Epithelial cell of alveolus of lung (primary cell): ENCODE results near the gene KIF1C. TPM values are rescaled to one million over a fixed set of nuclear protein-coding genes. Genes with fewer than 3 reads are reported as not detected.

Source experiments
- total RNA-seq: library from RNA; depleted of rRNA; stranded (reverse); fragments of >200 nt; gene quantifications from 2 replicates; pipeline ENCODE4 v1.2.1, GENCODE V29; 2015

The KIF1C gene
- total RNA-seq: 28.3 and 33.7 TPM in 2 replicates

GRCh38 chr17:4997302-4998026 is at the start of gene KIF1C, which contains the start of gene INCA1:
Gene KIF1C (plus strand): TSS chr17:4997950. CDS start chr17:5000247, 2,297 bp downstream.
Gene INCA1 (minus strand): TSS chr17:4997522. CDS start chr17:4994437, 3,085 bp downstream.

GRCh38 chr17:4948166-4948930 is 49.4 kb upstream of the KIF1C start, which contains the start of gene PFN1:
Gene PFN1 (minus strand): TSS chr17:4948530. CDS start chr17:4948394, 136 bp downstream.

GRCh38 chr17:4950746-4951204 is 47.0 kb upstream of the KIF1C start, which contains the start of gene ENO3:
Gene ENO3 (plus strand): TSS chr17:4951119. CDS start chr17:4951830, 711 bp downstream.

DNA sequence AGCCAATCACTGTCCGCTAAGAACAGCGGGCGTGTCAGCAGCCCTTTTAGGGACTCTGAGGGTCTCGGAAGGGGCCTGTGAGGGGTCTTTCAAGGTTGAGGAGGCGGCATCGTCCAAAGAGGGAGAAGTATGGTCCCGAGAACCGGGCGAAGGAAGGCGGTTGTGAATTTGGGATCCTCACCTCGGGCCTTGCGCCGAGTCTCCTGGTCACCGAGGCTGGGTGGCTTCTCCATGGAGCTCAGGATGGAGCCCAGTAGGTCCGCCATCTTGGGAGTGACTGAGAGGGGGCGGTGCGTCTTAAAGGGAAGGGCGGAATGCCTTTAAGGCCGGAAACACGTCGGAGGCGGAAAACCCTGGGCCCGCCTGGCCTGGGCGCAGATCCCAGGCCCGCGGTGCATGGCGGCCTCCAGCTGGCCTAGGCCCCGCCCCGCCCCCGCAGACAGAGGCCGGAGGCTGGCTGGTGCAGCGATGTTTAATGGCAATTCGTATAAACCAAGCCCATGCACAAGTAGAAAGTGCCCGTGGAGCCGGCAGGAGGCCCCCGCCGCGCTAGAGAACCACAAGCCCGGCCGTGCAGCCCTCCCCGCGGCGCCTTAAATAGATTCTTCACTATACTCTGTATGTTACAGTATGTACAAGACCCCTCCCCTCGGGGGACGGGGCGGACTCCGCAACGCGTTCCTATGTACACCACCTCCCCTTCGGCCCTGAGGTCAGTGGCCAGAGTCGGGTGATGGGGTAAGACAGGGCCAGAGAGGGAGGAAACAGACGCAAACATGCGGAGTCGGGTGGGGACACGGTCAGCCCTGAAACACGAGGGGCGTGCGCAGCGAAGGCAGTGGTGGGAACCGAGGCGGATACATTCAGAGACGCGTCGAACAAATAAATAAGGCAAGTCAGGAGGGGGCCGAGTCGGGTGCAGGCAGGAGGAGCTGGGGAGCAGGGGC is 29.9 kb upstream of the KIF1C start, which contains the start of gene SPAG7:
Gene SPAG7 (minus strand): TSS at position 279 of the 947 bp plus-strand sequence. CDS start 13 bp downstream, at position 266.

DNA sequence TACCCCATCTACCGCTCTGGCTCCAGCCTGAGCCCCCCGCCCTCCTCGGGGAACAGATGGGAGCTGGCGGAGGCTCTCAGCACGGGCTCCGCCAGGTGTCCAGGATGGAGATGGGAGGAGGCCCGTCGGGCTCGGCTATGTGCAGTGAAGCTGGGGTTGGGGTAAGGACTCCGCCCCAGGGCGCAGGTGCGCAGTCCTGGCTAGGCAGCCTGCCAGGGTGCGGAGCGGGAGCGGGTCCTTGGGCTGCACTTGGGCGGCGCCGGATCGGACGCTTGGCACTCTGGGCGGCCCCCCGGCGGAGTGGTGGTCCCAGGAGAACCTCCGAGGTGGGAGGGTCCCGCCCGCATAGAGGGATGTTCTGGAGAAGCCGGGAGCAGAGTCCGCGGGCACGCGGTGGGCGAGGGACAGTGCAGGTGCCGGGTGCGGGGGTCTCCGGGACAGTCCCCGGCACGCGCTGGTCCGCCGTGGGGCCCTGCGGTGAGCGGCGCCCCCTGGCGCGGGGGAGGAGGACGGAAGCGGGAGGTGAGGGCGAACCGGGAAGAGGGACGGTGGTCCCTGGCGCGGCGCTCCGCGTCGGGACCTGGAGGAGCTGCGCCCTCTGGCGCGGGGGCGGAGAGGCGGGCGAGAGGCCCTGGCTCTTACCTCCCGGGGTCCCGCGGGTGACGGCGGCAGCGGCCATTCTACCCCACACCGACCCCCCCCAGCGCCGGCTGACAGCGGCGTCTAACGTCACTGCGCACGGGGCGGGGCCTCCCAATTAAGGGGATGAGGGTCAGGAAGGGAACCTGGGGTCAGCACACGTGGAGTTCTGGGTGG is 10.6 kb upstream of the KIF1C start, which contains the start of gene CAMTA2:
Gene CAMTA2 (minus strand): TSS at position 725 of the 816 bp plus-strand sequence. CDS start 1,453 bp downstream, outside the sequence.

DNA sequence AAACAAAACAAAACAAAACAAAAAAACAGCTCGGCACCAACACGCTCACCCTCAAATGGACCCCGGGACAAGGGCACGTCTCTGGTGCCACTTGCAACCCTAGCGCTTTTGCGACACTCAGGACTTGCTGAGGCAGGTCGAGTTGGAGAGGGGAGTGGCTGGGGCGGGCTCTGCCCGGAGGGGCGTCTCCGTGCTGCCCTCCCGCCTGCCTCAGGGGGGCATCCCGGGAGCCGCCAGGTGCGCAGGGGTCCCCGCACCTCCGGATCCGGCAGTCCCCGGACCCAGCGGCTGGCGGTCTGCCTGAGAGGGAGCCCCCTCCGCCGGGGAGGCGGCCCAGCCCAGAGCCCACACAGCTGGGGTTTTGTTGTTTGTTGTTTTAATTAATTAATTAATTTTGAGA is 37.6 kb downstream of the KIF1C start, which contains the start of gene SLC52A1:
Gene SLC52A1 (minus strand): TSS at position 112 of the 400 bp plus-strand sequence. CDS start 820 bp downstream, outside the sequence.

Other genes with a start within 250 kb of the KIF1C start
- not detected in 2 replicates for gene TM4SF5, start 226.1 kb upstream of the KIF1C start, total RNA-seq
- gene VMO1, start 211.6 kb upstream of the KIF1C start, total RNA-seq: not detected in 2 replicates
- not detected in 2 replicates for gene GLTPD2, start 209.0 kb upstream of the KIF1C start, total RNA-seq
- gene PSMB6, start 201.8 kb upstream of the KIF1C start, total RNA-seq: 133 and 309 TPM in 2 replicates
- gene PLD2, start 190.8 kb upstream of the KIF1C start, total RNA-seq: 11.8 and 17.2 TPM in 2 replicates
- gene MINK1, start 164.6 kb upstream of the KIF1C start, total RNA-seq: 17.5 and 26.3 TPM in 2 replicates
- 0.80 and 7.0 TPM in 2 replicates for gene C17orf107, start 98.4 kb upstream of the KIF1C start, total RNA-seq
- gene CHRNE, start 94.9 kb upstream of the KIF1C start, total RNA-seq: 0.39 TPM in 1 of 2 replicates, not detected in the other
- gene GP1BA, start 65.7 kb upstream of the KIF1C start, total RNA-seq: not detected in 2 replicates
- 52.3 and 67.7 TPM in 2 replicates for gene SLC25A11, start 57.9 kb upstream of the KIF1C start, total RNA-seq
- gene RNF167, start 57.7 kb upstream of the KIF1C start, total RNA-seq: 42.0 and 53.0 TPM in 2 replicates
- gene PFN1, start 49.4 kb upstream of the KIF1C start, total RNA-seq: 668 and 1,703 TPM in 2 replicates
- 2.6 and 17.2 TPM in 2 replicates for gene ENO3, start 46.8 kb upstream of the KIF1C start, total RNA-seq
- 59.9 and 68.7 TPM in 2 replicates for gene SPAG7, start 30.1 kb upstream of the KIF1C start, total RNA-seq
- gene CAMTA2, start 10.3 kb upstream of the KIF1C start, total RNA-seq: 8.9 and 20.3 TPM in 2 replicates
- 0.32 and 0.39 TPM in 2 replicates for gene INCA1, start 428 bp upstream of the KIF1C start, total RNA-seq
- gene SLC52A1, start 37.5 kb downstream of the KIF1C start, total RNA-seq: not detected in 2 replicates
- 1.0 and 1.3 TPM in 2 replicates for gene ZFP3, start 80.5 kb downstream of the KIF1C start, total RNA-seq
- 6.9 and 12.4 TPM in 2 replicates for gene ZNF232, start 113.9 kb downstream of the KIF1C start, total RNA-seq
- gene USP6, start 118.1 kb downstream of the KIF1C start, total RNA-seq: 0.24 TPM in 1 of 2 replicates, not detected in the other
- 1.8 and 12.4 TPM in 2 replicates for gene ZNF594, start 193.9 kb downstream of the KIF1C start, total RNA-seq
- gene SCIMP, start 236.9 kb downstream of the KIF1C start, total RNA-seq: not detected in 2 replicates